SW 1271 (cell line): ENCODE measurements around the gene RARB.

ENCODE experiments used
- DNase-seq, 2 experiments: peaks; one replicate each; lab custom pipeline; 2025; lab: John Stamatoyannopoulos, UW

The RARB gene

GRCh38 chr3:25472731-25473130 lies 44.7 kb downstream of the RARB start:
- no peak for DNase-seq

- no peak for DNase-seq
Measured at GRCh38 chr3:25473246-25473645, 45.2 kb downstream of the RARB start.

GRCh38 chr3:25474052-25474451 lies 46.0 kb downstream of the RARB start:
- no peak for DNase-seq

- DNase-seq = no peak
Measured at GRCh38 chr3:25476639-25477038, 48.6 kb downstream of the RARB start.

GRCh38 chr3:25478211-25478757 lies 50.2 kb downstream of the RARB start:
- no peak for DNase-seq

GRCh38 chr3:25478964-25479726 lies 51.1 kb downstream of the RARB start:
- DNase-seq = no peak

- DNase-seq = no peak
Measured at GRCh38 chr3:25479727-25480010, 51.6 kb downstream of the RARB start.

- no peak for DNase-seq
Measured at GRCh38 chr3:25480811-25481210, 52.7 kb downstream of the RARB start.

- no peak for DNase-seq
Measured at GRCh38 chr3:25481386-25481785, 53.3 kb downstream of the RARB start.

- DNase-seq = no peak
Measured at GRCh38 chr3:25483456-25483855, 55.4 kb downstream of the RARB start.

- DNase-seq = no peak
Measured at GRCh38 chr3:25485673-25486072, 57.6 kb downstream of the RARB start.

GRCh38 chr3:25486932-25487331 lies 58.9 kb downstream of the RARB start:
- no peak for DNase-seq

- DNase-seq = no peak
Measured at GRCh38 chr3:25489858-25490593, 62.0 kb downstream of the RARB start.

GRCh38 chr3:25493246-25493645 lies 65.2 kb downstream of the RARB start:
- no peak for DNase-seq

GRCh38 chr3:25493786-25494185 lies 65.7 kb downstream of the RARB start:
- DNase-seq = no peak

- DNase-seq = no peak
Measured at GRCh38 chr3:25495304-25495703, 67.2 kb downstream of the RARB start.

- no peak for DNase-seq
Measured at GRCh38 chr3:25495726-25496253, 67.7 kb downstream of the RARB start.

GRCh38 chr3:25497096-25497495 lies 69.0 kb downstream of the RARB start:
- DNase-seq = no peak

- no peak for DNase-seq
Measured at GRCh38 chr3:25500706-25501210, 72.7 kb downstream of the RARB start.

- DNase-seq = no peak
Measured at GRCh38 chr3:25502233-25502632, 74.2 kb downstream of the RARB start.

GRCh38 chr3:25503898-25504301 lies 75.8 kb downstream of the RARB start:
- no peak for DNase-seq

GRCh38 chr3:25505581-25505980 lies 77.5 kb downstream of the RARB start:
- no peak for DNase-seq

- no peak for DNase-seq
Measured at GRCh38 chr3:25507811-25508210, 79.7 kb downstream of the RARB start.
